Cardiac muscle cell (in vitro differentiated cells and primary cell): ENCODE data around the gene SETDB2. TPM values are rescaled to one million over a fixed set of nuclear protein-coding genes. Genes with fewer than 3 reads are reported as not detected.

Experiments
- DNase-seq, 2 donors: peaks; one replicate each; pipeline versions ENCODE4 v3.0.0 to v3.0.0-alpha.2; 2010 to 2017; ENCODE audit warnings: low read depth in 1 of 2, low spot score in 1 of 2
- H3K27ac ChIP-seq: fragments of 200-600 bp; sonication (generic); 2 replicates; pipeline ENCODE4 v1.5.1; 2016
- H3K27me3 ChIP-seq: fragments of 200-600 bp; sonication (generic); 2 replicates; pipeline ENCODE4 v1.6.0; 2016; ENCODE audit warnings: control low read depth
- H3K36me3 ChIP-seq: fragments of 200-600 bp; sonication (generic); 2 replicates; pipeline ENCODE4 v1.5.1; 2016; ENCODE audit warnings: control low read depth
- H3K4me1 ChIP-seq: fragments of 200-600 bp; sonication (generic); 2 replicates; pipeline ENCODE4 v1.8.1; 2017; ENCODE audit warnings: low read depth, mild to moderate bottlenecking, mixed run types
- H3K4me3 ChIP-seq: fragments of 200-600 bp; sonication (generic); 2 replicates; pipeline ENCODE4 v1.5.1; 2016; ENCODE audit warnings: mild to moderate bottlenecking
- H3K9me3 ChIP-seq: fragments of 200-600 bp; sonication (generic); 2 replicates; pipeline ENCODE4 v1.5.1; 2017; ENCODE audit warnings: low read depth, mild to moderate bottlenecking, control low read depth
- CTCF ChIP-seq: IDR thresholded peaks from 2 replicates; pipeline ENCODE4 v1.5.1; 2012; ENCODE audit warnings: low read depth, mild to moderate bottlenecking, low read length
- polyA plus RNA-seq: library from polyadenylated mRNA; unstranded; fragments of >200 nt; fragmentation: Nextera tagmentation; extraction: Ambion mirVana; gene quantifications from 2 replicates; pipeline ENCODE4 v1.2.1, GENCODE V29; 2016
- total RNA-seq: library from RNA; depleted of rRNA; stranded (reverse); fragments of >200 nt; gene quantifications from 2 replicates; pipeline ENCODE4 v1.2.3, GENCODE V29; 2016

The SETDB2 gene
- total RNA-seq (7.5 and 9.1 TPM in 2 replicates), polyA plus RNA-seq (12.4 and 17.1 TPM in 2 replicates)

GRCh38 chr13:49443704-49444523 lies at the start of gene SETDB2, which contains the start of gene CAB39L:
Gene SETDB2 (plus strand): TSS chr13:49444274. CDS start chr13:49451894, 7,620 bp downstream.
Gene CAB39L (minus strand): TSS chr13:49444064. CDS start chr13:49382910, 61,154 bp downstream.
- peak within 1 kb of the TSS; percentile 51 for H3K4me3 ChIP-seq
- H3K4me1 ChIP-seq, result peaks cover 12% of the 10 kb centered on the region
- DNase-seq, result peak; percentile 99 to 100
- TF ChIP-seq CTCF, result peak; percentile 48
- peak within 1 kb of the TSS; percentile 92 for H3K27ac ChIP-seq
- no peaks in the 10 kb centered on the region for H3K27me3 ChIP-seq
- H3K9me3 ChIP-seq, result no peaks in the 10 kb centered on the region
- H3K36me3 ChIP-seq, result no peaks in the 10 kb centered on the region

GRCh38 chr13:49395451-49395865 lies 48.6 kb upstream of the SETDB2 start:
- Histone ChIP-seq H3K4me3 (no peak overlapping the region), H3K9me3 (no peaks in the 10 kb centered on the region), H3K27ac (no peak overlapping the region), H3K36me3 (no peaks in the 10 kb centered on the region), H3K4me1 (peaks cover 13% of the 10 kb centered on the region), H3K27me3 (no peaks in the 10 kb centered on the region)
- DNase-seq, result no peak
- TF ChIP-seq CTCF, result no peak

- H3K4me1 ChIP-seq, result peaks cover 13% of the 10 kb centered on the region
- H3K27me3 ChIP-seq, result no peaks in the 10 kb centered on the region
- H3K36me3 ChIP-seq, result no peaks in the 10 kb centered on the region
- no peak for TF ChIP-seq CTCF
- no peaks in the 10 kb centered on the region for H3K9me3 ChIP-seq
- DNase-seq, result no peak
- H3K27ac ChIP-seq, result no peak overlapping the region
- no peak overlapping the region for H3K4me3 ChIP-seq
Observed at GRCh38 chr13:49395878-49396380, 48.1 kb upstream of the SETDB2 start.

GRCh38 chr13:49399801-49400472 lies 44.1 kb upstream of the SETDB2 start:
- Histone ChIP-seq H3K27ac (peak overlapping the region; percentile 97), H3K4me3 (peak overlapping the region; percentile 40), H3K27me3 (no peaks in the 10 kb centered on the region), H3K9me3 (no peaks in the 10 kb centered on the region), H3K36me3 (no peaks in the 10 kb centered on the region), H3K4me1 (peaks cover 22% of the 10 kb centered on the region)
- TF ChIP-seq CTCF, result no peak
- no peak for DNase-seq

DNA sequence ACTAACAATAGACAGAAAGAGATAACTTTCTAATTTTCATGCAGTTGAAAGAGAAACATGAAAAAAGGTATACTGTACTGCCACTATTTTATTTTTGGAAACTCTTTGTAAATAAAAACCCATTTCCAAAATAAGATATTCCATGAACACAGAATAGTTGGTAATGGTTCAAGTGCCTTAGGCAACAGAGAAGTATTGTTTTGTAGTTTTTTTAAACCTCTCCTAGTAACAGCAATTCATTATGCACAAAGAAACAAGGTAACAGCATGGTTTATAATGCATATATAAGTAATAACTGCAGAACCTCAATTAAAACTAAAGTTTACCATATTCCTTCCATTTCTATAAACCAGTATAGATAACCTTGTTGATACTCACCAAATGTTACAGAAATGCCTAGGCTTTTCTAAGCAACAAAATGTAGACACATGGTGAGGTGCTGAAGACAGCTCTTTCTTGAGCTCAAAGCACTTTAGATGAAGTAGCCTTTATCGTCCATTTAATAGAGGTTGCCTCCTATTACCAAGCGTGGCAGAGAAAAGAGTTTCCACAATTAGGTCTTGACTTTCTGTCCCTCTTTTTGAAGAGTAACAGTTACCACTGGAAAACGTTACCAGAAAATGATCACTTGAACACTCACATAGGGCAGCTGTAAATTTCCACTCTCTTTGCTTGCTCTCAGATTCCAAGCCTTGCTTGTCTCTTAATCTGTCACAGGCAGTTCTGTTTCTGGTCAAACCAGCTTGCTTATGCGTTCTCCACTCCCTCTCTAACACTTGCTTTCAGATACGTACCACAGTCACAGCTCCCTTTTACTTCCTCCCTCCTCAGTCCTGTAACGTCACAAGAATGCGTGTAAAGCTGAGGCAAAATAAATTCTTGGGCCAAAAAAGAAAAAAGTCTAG lies 43.1 kb upstream of the SETDB2 start:
- no peak for TF ChIP-seq CTCF
- Histone ChIP-seq H3K4me3 (peak overlapping the region; percentile 40), H3K27me3 (no peaks in the 10 kb centered on the region), H3K9me3 (no peaks in the 10 kb centered on the region), H3K27ac (peak overlapping the region; percentile 97), H3K36me3 (no peaks in the 10 kb centered on the region), H3K4me1 (peaks cover 22% of the 10 kb centered on the region)
- peak; percentile 74 to 97 for DNase-seq
